Liver (tissue), 9 donors: ENCODE data around the gene MAN1A2. TPM values are rescaled to one million over a fixed set of nuclear protein-coding genes. Genes with fewer than 3 reads are reported as not detected.

Experiments used
- DNase-seq: peaks from one replicate; pipeline ENCODE4 v3.0.0-alpha.2; 2017; ENCODE audit warnings: low spot score
- H3K27ac ChIP-seq, 2 donors: one replicate each; pipeline ENCODE4 v1.7.0; 2013; ENCODE audit warnings: inconsistent platforms in 2 of 2, low read length in 2 of 2, control low read depth in 1 of 2, low read depth in 1 of 2, mild to moderate bottlenecking in 1 of 2
- H3K27me3 ChIP-seq, 4 donors: one replicate each; pipeline versions ENCODE4 v1.6.1 to v1.7.0; 2013; ENCODE audit warnings: low read length in 3 of 4, inconsistent platforms in 1 of 4, mild to moderate bottlenecking in 1 of 4, moderate library complexity in 1 of 4; ENCODE audit not compliant: control insufficient read depth in 4 of 4, insufficient read depth in 4 of 4
- H3K36me3 ChIP-seq, 4 donors: one replicate each; pipeline versions ENCODE4 v1.6.1 to v1.7.0; 2013; ENCODE audit warnings: low read length in 3 of 4, mild to moderate bottlenecking in 3 of 4, low read depth in 1 of 4, moderate library complexity in 1 of 4; ENCODE audit not compliant: control insufficient read depth in 4 of 4, insufficient read depth in 3 of 4
- H3K4me1 ChIP-seq, 4 donors: one replicate each; pipeline versions ENCODE4 v1.6.1 to v1.7.0; 2013; ENCODE audit warnings: low read length in 3 of 4, mild to moderate bottlenecking in 3 of 4, moderate library complexity in 1 of 4; ENCODE audit not compliant: control insufficient read depth in 4 of 4, insufficient read depth in 4 of 4
- H3K4me3 ChIP-seq, 3 donors: one replicate each; pipeline versions ENCODE4 v1.6.1 to v1.7.0; 2013; ENCODE audit warnings: low read length in 3 of 3, control low read depth in 1 of 3, low read depth in 1 of 3, mild to moderate bottlenecking in 1 of 3
- H3K9ac ChIP-seq, 2 donors: one replicate each; pipeline ENCODE4 v1.7.0; 2013; ENCODE audit warnings: low read length in 2 of 2, mild to moderate bottlenecking in 2 of 2, moderate library complexity in 2 of 2, control low read depth in 1 of 2, low read depth in 1 of 2
- H3K9me3 ChIP-seq, 4 donors: one replicate each; pipeline versions ENCODE4 v1.6.1 to v1.7.0; 2013; ENCODE audit warnings: low read length in 3 of 4; ENCODE audit not compliant: control insufficient read depth in 4 of 4
- EGR1 ChIP-seq, 2 donors: IDR thresholded peaks; 2 replicates each; pipeline ENCODE4 v1.6.1; 2016 to 2018; ENCODE audit warnings: antibody characterized with exemption in 2 of 2, low read depth in 2 of 2
- FOXA1 ChIP-seq: IDR thresholded peaks from 2 replicates; pipeline ENCODE4 v1.6.1; 2016; ENCODE audit warnings: antibody characterized with exemption
- FOXA2 ChIP-seq: IDR thresholded peaks from 2 replicates; pipeline ENCODE4 v1.6.1; 2016; ENCODE audit warnings: antibody characterized with exemption
- GABPA ChIP-seq, 2 donors: IDR thresholded peaks in 1 of 2; conservative IDR thresholded peaks in 1 of 2; 2 replicates each; pipeline ENCODE4 v1.6.1; 2016; ENCODE audit warnings: antibody characterized with exemption in 2 of 2, mild to moderate bottlenecking in 1 of 2, moderate library complexity in 1 of 2
- HNF4A ChIP-seq, 2 donors: conservative IDR thresholded peaks; 2 replicates each; pipeline ENCODE4 v1.6.1; 2016; ENCODE audit warnings: antibody characterized with exemption in 2 of 2, mild to moderate bottlenecking in 2 of 2
- HNF4G ChIP-seq: IDR thresholded peaks from 2 replicates; pipeline ENCODE4 v1.6.1; 2016; ENCODE audit warnings: antibody characterized with exemption
- JUND ChIP-seq, 2 donors: IDR thresholded peaks; 2 replicates each; pipeline ENCODE4 v1.6.1; 2016; ENCODE audit warnings: antibody characterized with exemption in 2 of 2
- NR2F2 ChIP-seq: IDR thresholded peaks from 2 replicates; pipeline ENCODE4 v1.6.1; 2016; ENCODE audit warnings: antibody characterized with exemption
- RAD21 ChIP-seq, 2 donors: IDR thresholded peaks; 2 replicates each; pipeline ENCODE4 v1.6.1; 2016; ENCODE audit warnings: antibody characterized with exemption in 2 of 2, mild to moderate bottlenecking in 2 of 2
- RXRA ChIP-seq, 2 donors: IDR thresholded peaks; 2 replicates each; pipeline ENCODE4 v1.6.1; 2017 to 2018; ENCODE audit warnings: antibody characterized with exemption in 2 of 2, mild to moderate bottlenecking in 1 of 2
- SP1 ChIP-seq: IDR thresholded peaks from 2 replicates; pipeline ENCODE4 v1.6.1; 2018; ENCODE audit warnings: antibody characterized with exemption, mild to moderate bottlenecking
- TAF1 ChIP-seq: conservative IDR thresholded peaks from 2 replicates; pipeline ENCODE4 v1.6.1; 2016; ENCODE audit warnings: antibody characterized with exemption, mild to moderate bottlenecking
- YY1 ChIP-seq: IDR thresholded peaks from 2 replicates; pipeline ENCODE4 v1.6.1; 2016; ENCODE audit warnings: antibody characterized with exemption, mild to moderate bottlenecking
- WGBS: extraction: QIAGEN DNeasy Blood & Tissue Kit; methylation state at CpG from one replicate; pipeline ENCODE4 v1.1.7; 2013; 5-methylcytosine and 5-hydroxymethylcytosine counted together
- polyA plus RNA-seq, 2 donors: library from polyadenylated mRNA; stranded (reverse) in 1 of 2; unstranded in 1 of 2; fragments of 200-250 nt in 1 of 2; fragments of >200 nt in 1 of 2; fragmentation: Nextera tagmentation in 1 of 2; extraction: Ambion mirVana in 1 of 2; gene quantifications; one replicate each; pipeline versions ENCODE4 v1.2.1 to v1.2.3, GENCODE V29; 2013 to 2015
- total RNA-seq, 2 donors: library from RNA; depleted of rRNA; stranded (reverse); fragments of >200 nt; gene quantifications; one replicate each; pipeline ENCODE4 v1.2.3, GENCODE V29; 2014
- TF ChIP-seq, protein P1 (sequence below): fragments of 150-350 bp; IDR thresholded peaks from 2 replicates; pipeline ENCODE4 v1.5.1; 2017; ENCODE audit warnings: improper control_type of control experiment, low read depth, low read length; ENCODE audit not compliant: missing input control
- TF ChIP-seq, protein P2 (sequence below): IDR thresholded peaks from 2 replicates; pipeline ENCODE4 v1.6.1; 2016; ENCODE audit warnings: antibody characterized with exemption
- TF ChIP-seq, protein P3 (sequence below): IDR thresholded peaks from 2 replicates; pipeline ENCODE4 v1.6.1; 2016; ENCODE audit warnings: antibody characterized with exemption, mild to moderate bottlenecking
- donor health status: healthy.
- donor health status: healthy.
- donor health status: healthy.
- donor health status: healthy.
- donor health status: healthy.

Gene MAN1A2
- total and polyA plus RNA-seq, 4 donors, result 10.9 to 58.7 (median 25.1) TPM

DNA sequence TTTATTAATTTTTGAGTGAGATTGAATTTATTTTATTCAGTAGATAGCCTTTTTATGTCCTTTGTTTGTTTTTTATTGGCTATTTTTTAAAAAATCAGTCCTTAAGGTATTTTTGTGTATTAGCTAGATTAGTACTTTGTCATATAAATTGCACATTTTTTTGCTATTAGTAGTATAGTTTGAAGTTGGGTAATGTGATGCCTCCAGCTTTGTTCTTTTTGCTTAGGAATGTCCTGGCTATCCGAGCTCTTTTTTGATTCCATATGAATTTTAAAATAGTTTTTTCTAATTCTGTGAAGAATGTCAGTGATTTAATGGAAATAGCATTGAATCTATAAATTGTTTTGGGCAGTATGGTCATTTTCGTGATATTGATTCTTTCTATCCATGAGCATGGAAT lies 80.4 kb downstream of the MAN1A2 start:
- Histone ChIP-seq H3K36me3 (peaks cover 0 to 8% (median 4%) of the 10 kb centered on the region in 4 donors), H3K27me3 (no peaks in the 10 kb centered on the region), H3K27ac (no peak overlapping the region), H3K4me3 (no peak overlapping the region), H3K9me3 (no peaks in the 10 kb centered on the region), H3K9ac (no peak overlapping the region), H3K4me1 (no peaks in the 10 kb centered on the region)
- no peak for TF ChIP-seq HNF4G
- TF ChIP-seq YY1, result no peak
- TF ChIP-seq SP1, result no peak
- TF ChIP-seq FOXA1, result no peak
- TF ChIP-seq RXRA (IDR thresholded peaks at IDR 0.05), result no peak
- no peak for TF ChIP-seq TAF1
- TF ChIP-seq EGR1 (IDR thresholded peaks at IDR 0.05; ENCODE audit: low read depth in 2 of 2), result no peak
- TF ChIP-seq NR2F2, result no peak
- WGBS, result over 99% methylated on average over 2 of the region's 2 CpGs
- DNase-seq, result no peak

DNA sequence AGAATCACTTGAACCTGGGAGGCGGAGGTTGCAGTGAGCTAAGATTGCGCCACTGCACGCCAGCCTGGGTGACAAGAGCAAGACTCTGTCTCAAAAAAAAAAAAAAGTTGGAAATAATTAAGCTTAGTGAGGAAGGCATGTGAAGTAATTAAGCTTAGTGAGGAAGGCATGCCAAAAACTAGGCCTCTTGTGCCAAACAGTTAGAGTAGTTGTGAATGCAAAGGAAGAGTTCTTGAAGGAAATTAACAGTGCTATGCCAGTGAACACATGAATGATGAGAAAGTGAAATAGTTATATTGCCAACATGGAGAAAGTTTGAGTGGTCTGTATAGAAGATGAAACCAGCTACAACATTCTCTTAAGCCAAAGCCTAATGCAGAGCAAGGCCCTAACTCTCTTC lies 85.0 kb downstream of the MAN1A2 start:
- Histone ChIP-seq H3K9me3 (no peaks in the 10 kb centered on the region), H3K4me1 (no peaks in the 10 kb centered on the region), H3K27ac (no peak overlapping the region), H3K36me3 (peaks cover 0 to 8% (median 4%) of the 10 kb centered on the region in 4 donors), H3K4me3 (no peak overlapping the region), H3K9ac (no peak overlapping the region), H3K27me3 (no peaks in the 10 kb centered on the region)
- WGBS, result 97% methylated on average over 3 of the region's 3 CpGs
- no peak for DNase-seq
- TF ChIP-seq, protein P1, sequence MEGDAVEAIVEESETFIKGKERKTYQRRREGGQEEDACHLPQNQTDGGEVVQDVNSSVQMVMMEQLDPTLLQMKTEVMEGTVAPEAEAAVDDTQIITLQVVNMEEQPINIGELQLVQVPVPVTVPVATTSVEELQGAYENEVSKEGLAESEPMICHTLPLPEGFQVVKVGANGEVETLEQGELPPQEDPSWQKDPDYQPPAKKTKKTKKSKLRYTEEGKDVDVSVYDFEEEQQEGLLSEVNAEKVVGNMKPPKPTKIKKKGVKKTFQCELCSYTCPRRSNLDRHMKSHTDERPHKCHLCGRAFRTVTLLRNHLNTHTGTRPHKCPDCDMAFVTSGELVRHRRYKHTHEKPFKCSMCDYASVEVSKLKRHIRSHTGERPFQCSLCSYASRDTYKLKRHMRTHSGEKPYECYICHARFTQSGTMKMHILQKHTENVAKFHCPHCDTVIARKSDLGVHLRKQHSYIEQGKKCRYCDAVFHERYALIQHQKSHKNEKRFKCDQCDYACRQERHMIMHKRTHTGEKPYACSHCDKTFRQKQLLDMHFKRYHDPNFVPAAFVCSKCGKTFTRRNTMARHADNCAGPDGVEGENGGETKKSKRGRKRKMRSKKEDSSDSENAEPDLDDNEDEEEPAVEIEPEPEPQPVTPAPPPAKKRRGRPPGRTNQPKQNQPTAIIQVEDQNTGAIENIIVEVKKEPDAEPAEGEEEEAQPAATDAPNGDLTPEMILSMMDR, result no peak
- TF ChIP-seq HNF4G (no peak), YY1 (no peak), FOXA1 (no peak), GABPA (IDR thresholded peaks at IDR 0.05 in 1 of 2, conservative IDR thresholded peaks at IDR 0.05 in 1 of 2) (no peak), JUND (IDR thresholded peaks at IDR 0.05) (no peak), FOXA2 (no peak), TAF1 (no peak), RAD21 (IDR thresholded peaks at IDR 0.05) (no peak), EGR1 (IDR thresholded peaks at IDR 0.05; ENCODE audit: low read depth in 2 of 2) (no peak), HNF4A (conservative IDR thresholded peaks at IDR 0.05) (no peak)
- TF ChIP-seq, protein P2, sequence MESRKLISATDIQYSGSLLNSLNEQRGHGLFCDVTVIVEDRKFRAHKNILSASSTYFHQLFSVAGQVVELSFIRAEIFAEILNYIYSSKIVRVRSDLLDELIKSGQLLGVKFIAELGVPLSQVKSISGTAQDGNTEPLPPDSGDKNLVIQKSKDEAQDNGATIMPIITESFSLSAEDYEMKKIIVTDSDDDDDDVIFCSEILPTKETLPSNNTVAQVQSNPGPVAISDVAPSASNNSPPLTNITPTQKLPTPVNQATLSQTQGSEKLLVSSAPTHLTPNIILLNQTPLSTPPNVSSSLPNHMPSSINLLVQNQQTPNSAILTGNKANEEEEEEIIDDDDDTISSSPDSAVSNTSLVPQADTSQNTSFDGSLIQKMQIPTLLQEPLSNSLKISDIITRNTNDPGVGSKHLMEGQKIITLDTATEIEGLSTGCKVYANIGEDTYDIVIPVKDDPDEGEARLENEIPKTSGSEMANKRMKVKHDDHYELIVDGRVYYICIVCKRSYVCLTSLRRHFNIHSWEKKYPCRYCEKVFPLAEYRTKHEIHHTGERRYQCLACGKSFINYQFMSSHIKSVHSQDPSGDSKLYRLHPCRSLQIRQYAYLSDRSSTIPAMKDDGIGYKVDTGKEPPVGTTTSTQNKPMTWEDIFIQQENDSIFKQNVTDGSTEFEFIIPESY, result no peak
- TF ChIP-seq, protein P3, sequence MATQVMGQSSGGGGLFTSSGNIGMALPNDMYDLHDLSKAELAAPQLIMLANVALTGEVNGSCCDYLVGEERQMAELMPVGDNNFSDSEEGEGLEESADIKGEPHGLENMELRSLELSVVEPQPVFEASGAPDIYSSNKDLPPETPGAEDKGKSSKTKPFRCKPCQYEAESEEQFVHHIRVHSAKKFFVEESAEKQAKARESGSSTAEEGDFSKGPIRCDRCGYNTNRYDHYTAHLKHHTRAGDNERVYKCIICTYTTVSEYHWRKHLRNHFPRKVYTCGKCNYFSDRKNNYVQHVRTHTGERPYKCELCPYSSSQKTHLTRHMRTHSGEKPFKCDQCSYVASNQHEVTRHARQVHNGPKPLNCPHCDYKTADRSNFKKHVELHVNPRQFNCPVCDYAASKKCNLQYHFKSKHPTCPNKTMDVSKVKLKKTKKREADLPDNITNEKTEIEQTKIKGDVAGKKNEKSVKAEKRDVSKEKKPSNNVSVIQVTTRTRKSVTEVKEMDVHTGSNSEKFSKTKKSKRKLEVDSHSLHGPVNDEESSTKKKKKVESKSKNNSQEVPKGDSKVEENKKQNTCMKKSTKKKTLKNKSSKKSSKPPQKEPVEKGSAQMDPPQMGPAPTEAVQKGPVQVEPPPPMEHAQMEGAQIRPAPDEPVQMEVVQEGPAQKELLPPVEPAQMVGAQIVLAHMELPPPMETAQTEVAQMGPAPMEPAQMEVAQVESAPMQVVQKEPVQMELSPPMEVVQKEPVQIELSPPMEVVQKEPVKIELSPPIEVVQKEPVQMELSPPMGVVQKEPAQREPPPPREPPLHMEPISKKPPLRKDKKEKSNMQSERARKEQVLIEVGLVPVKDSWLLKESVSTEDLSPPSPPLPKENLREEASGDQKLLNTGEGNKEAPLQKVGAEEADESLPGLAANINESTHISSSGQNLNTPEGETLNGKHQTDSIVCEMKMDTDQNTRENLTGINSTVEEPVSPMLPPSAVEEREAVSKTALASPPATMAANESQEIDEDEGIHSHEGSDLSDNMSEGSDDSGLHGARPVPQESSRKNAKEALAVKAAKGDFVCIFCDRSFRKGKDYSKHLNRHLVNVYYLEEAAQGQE, result no peak
